ENCODE results near the gene IGF2BP3.
"Not testable (repeated sequence)": the region's sequence is repeated elsewhere in the genome, so short reads cannot be mapped to it uniquely, and the experiment has no call there.

IGF2BP3 gene

GRCh38 chr7:23470330-23471105, at the start of gene IGF2BP3:
Gene IGF2BP3 (minus strand): TSS chr7:23470491. CDS start chr7:23470110, 381 bp downstream.
- Mint-ChIP-seq H3K4me3 (peak within 1 kb of the TSS; percentile 77), H3K4me1 (ENCODE audit: low read depth) (peaks cover 52% of the 10 kb centered on the region), H3K36me3 (ENCODE audit: low read depth) (no peaks in the 10 kb centered on the region), H3K27ac (no peak within 1 kb of the TSS), H3K27me3 (peaks cover 83% of the 10 kb centered on the region), H3K9me3 (no peaks in the 10 kb centered on the region)
- intact Hi-C loops (cut with micrococcal nuclease) = loop anchor here (5.0 to 10.0 kb wide), 2 partner anchors 173 to 286 kb away; partner anchors contain the start of genes MALSU1 and NUP42

- peak overlapping the region; percentile 31 for H3K27ac Mint-ChIP-seq
- H3K4me3 Mint-ChIP-seq = no peak overlapping the region
- H3K36me3 Mint-ChIP-seq (ENCODE audit: low read depth) = peaks cover 100% of the 10 kb centered on the region
- intact Hi-C loops (cut with micrococcal nuclease) = no loop called here
- H3K27me3 Mint-ChIP-seq = no peaks in the 10 kb centered on the region
- no peaks in the 10 kb centered on the region for H3K9me3 Mint-ChIP-seq
- no peaks in the 10 kb centered on the region for H3K4me1 Mint-ChIP-seq (ENCODE audit: low read depth)
Measured at GRCh38 chr7:23514755-23515154, 44.5 kb upstream of the IGF2BP3 start.

DNA sequence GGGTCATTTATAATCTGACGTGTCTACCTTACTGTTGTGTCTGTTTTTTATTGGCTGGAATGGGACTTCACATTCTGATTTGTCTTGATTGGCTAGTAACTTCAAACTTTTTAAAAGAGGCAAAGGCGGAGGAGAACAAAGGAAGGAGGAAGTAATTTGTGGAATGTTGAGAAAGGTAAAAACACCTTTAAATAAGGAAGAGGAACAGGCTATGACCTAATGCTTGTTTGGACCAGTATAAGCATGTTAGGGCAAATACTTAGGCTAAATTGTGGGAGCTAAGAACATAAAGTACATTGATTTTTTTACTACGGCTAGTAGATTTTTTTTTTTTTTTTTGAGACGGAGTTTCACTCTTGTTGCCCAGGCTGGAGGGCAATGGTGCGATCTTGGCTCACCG, 43.5 kb upstream of the IGF2BP3 start:
- intact Hi-C loops (cut with micrococcal nuclease); H3K9me3 Mint-ChIP-seq; H3K27ac Mint-ChIP-seq; H3K4me1 Mint-ChIP-seq (ENCODE audit: low read depth); H3K4me3 Mint-ChIP-seq; H3K27me3 Mint-ChIP-seq: not testable (repeated sequence)
- peaks cover 100% of the 10 kb centered on the region for H3K36me3 Mint-ChIP-seq (ENCODE audit: low read depth)

GRCh38 chr7:23494009-23494408, 23.7 kb upstream of the IGF2BP3 start:
- Mint-ChIP-seq H3K27me3 (no peaks in the 10 kb centered on the region), H3K36me3 (ENCODE audit: low read depth) (peaks cover 10% of the 10 kb centered on the region), H3K4me3 (no peak overlapping the region), H3K27ac (no peak overlapping the region), H3K4me1 (ENCODE audit: low read depth) (peaks cover 7% of the 10 kb centered on the region), H3K9me3 (no peaks in the 10 kb centered on the region)
- intact Hi-C loops (cut with micrococcal nuclease) = no loop called here

DNA sequence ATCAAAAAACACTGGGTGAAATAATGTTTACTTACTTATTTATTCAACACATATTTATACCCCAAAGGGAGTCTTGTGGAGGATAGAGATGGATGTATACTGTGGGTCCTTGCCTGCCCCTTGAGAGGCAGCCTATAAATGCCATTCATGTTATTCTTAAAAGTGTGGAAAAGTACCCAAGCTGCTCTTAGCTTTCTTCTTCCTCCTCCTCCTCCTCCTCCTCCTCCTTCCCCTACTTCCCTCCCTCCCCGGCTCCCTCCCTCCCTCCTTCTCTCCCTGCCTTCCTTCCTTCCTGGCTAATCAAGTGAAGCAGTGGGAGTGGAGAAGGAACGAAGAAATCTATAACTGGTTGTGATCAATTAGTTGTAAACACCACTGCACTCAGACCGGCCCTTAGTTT, 21.2 kb upstream of the IGF2BP3 start:
- H3K36me3 Mint-ChIP-seq (ENCODE audit: low read depth) = peaks cover 10% of the 10 kb centered on the region
- peaks cover 7% of the 10 kb centered on the region for H3K4me1 Mint-ChIP-seq (ENCODE audit: low read depth)
- no peak overlapping the region for H3K4me3 Mint-ChIP-seq
- intact Hi-C loops (cut with micrococcal nuclease) = no loop called here
- peaks cover under 1% of the 10 kb centered on the region for H3K27me3 Mint-ChIP-seq
- no peaks in the 10 kb centered on the region for H3K9me3 Mint-ChIP-seq
- no peak overlapping the region for H3K27ac Mint-ChIP-seq

GRCh38 chr7:23490357-23491135, 20.3 kb upstream of the IGF2BP3 start:
- Mint-ChIP-seq H3K9me3 (no peaks in the 10 kb centered on the region), H3K27me3 (peaks cover 8% of the 10 kb centered on the region), H3K4me3 (peak overlapping the region; percentile 80), H3K36me3 (ENCODE audit: low read depth) (peaks cover 10% of the 10 kb centered on the region), H3K27ac (peak overlapping the region; percentile 85), H3K4me1 (ENCODE audit: low read depth) (peaks cover 7% of the 10 kb centered on the region)
- intact Hi-C loops (cut with micrococcal nuclease) = no loop called here

DNA sequence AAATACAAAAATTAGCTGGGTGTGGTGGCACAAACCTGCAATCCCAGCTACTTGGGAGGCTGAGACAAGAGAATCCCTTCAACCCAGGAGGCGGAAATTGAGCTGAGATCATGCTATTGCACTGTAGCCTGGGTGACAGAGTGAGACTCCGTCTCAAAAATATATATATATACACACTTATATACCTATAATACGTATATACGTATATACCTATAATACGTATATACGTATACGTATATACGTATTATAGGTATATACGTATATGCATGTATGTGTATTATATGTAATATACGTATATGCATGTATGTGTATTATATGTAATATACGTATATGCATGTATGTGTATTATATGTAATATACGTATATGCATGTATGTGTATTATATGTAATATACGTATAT, 18.4 kb upstream of the IGF2BP3 start:
- H3K4me1 Mint-ChIP-seq (ENCODE audit: low read depth); H3K9me3 Mint-ChIP-seq; H3K27ac Mint-ChIP-seq; intact Hi-C loops (cut with micrococcal nuclease); H3K36me3 Mint-ChIP-seq (ENCODE audit: low read depth); H3K4me3 Mint-ChIP-seq: not testable (repeated sequence)
- peaks cover 18% of the 10 kb centered on the region for H3K27me3 Mint-ChIP-seq

DNA sequence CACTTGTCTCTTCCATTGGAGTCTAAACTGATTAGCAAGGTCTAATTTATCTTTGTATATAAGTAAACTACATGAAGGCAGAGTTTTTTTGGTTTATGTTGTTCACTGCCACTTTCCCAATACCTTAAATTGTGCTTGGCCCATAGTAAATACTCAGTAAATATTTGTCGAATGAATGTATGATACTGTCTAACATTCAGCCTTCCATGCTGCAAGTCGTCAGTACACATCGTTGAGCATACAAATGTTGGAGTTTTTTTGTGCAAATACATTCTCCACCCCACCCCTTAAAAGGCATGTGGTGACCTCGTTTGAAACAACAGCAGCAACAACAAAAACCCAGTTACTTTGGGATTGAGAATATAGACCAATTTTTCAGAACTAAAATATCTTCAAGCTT, 17.4 kb upstream of the IGF2BP3 start:
- no peak overlapping the region for H3K4me3 Mint-ChIP-seq
- peaks cover 7% of the 10 kb centered on the region for H3K4me1 Mint-ChIP-seq (ENCODE audit: low read depth)
- peaks cover 10% of the 10 kb centered on the region for H3K36me3 Mint-ChIP-seq (ENCODE audit: low read depth)
- H3K9me3 Mint-ChIP-seq = no peaks in the 10 kb centered on the region
- H3K27me3 Mint-ChIP-seq = peaks cover 23% of the 10 kb centered on the region
- no peak overlapping the region for H3K27ac Mint-ChIP-seq
- intact Hi-C loops (cut with micrococcal nuclease) = no loop called here

DNA sequence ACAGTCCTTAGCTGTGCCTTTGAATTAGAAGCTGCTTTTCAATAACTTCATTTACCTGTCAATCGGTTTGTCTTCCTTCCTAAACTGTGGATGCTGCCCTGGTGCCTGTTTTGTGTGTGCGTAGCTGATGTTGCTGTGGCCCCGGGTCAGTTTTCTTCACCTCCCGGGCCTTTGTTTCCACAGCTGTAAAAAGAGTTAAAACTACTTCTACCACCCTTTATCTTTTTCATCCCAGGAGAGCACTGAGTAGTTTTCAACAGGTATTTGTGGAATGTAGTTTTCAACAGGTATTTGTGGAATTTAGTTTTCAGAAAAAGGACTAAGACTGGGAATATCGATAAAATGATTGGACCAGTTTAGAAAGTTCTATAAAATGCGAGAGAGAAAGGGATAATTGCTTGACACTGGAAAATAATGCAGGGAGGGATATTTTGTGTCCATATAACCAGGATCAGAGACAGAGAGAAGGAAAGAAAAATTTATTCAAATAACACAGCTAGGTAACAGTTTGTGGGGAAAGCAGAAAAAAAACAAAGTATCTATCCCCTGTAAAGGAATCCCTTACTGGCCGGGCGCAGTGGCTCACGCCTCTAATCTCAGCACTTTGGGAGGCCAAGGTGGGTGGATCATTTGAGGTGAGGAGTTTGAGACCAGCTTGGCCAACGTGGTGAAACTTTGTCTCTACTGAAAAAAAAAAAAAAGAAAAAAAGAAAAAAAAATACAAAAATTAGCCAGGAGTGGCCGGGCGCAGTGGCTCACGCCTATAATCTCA, 15.9 kb upstream of the IGF2BP3 start:
- intact Hi-C loops (cut with micrococcal nuclease) = no loop called here
- H3K4me3 Mint-ChIP-seq = no peak overlapping the region
- H3K36me3 Mint-ChIP-seq (ENCODE audit: low read depth) = peaks cover 8% of the 10 kb centered on the region
- no peaks in the 10 kb centered on the region for H3K9me3 Mint-ChIP-seq
- H3K4me1 Mint-ChIP-seq (ENCODE audit: low read depth) = peaks cover 7% of the 10 kb centered on the region
- H3K27ac Mint-ChIP-seq = no peak overlapping the region
- peaks cover 36% of the 10 kb centered on the region for H3K27me3 Mint-ChIP-seq

GRCh38 chr7:23482686-23483085, 12.4 kb upstream of the IGF2BP3 start:
- H3K36me3 Mint-ChIP-seq (ENCODE audit: low read depth) = no peaks in the 10 kb centered on the region
- no peaks in the 10 kb centered on the region for H3K4me1 Mint-ChIP-seq (ENCODE audit: low read depth)
- peaks cover 54% of the 10 kb centered on the region for H3K27me3 Mint-ChIP-seq
- intact Hi-C loops (cut with micrococcal nuclease) = no loop called here
- no peak overlapping the region for H3K27ac Mint-ChIP-seq
- no peak overlapping the region for H3K4me3 Mint-ChIP-seq
- no peaks in the 10 kb centered on the region for H3K9me3 Mint-ChIP-seq

- H3K27ac Mint-ChIP-seq = no peak overlapping the region
- no peaks in the 10 kb centered on the region for H3K9me3 Mint-ChIP-seq
- H3K4me3 Mint-ChIP-seq = no peak overlapping the region
- H3K4me1 Mint-ChIP-seq (ENCODE audit: low read depth) = peaks cover 11% of the 10 kb centered on the region
- no peaks in the 10 kb centered on the region for H3K36me3 Mint-ChIP-seq (ENCODE audit: low read depth)
- intact Hi-C loops (cut with micrococcal nuclease) = loop anchor here (5.0 to 10.0 kb wide), 2 partner anchors 54 to 293 kb away; partner anchors contain the start of genes NUP42 and TRA2A
- peaks cover 67% of the 10 kb centered on the region for H3K27me3 Mint-ChIP-seq
Measured at GRCh38 chr7:23477962-23478866, 7.9 kb upstream of the IGF2BP3 start.

DNA sequence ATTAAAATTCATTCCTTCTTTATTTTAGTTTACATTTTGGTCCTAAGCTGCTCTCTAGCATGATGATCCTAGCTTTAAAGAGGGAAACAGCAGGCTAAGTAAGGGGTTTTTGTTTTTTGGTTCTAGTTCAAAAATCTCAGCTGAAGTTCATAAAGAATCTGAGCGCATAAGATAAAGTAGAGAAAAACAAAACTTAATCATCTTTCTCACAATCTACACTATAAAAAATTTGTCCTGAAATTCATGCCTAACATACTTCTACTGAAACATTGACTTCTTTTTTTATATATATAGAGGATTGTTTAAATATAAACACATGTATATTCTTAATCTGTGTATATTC, 6.8 kb upstream of the IGF2BP3 start:
- H3K4me3 Mint-ChIP-seq = no peak overlapping the region
- H3K27me3 Mint-ChIP-seq = peaks cover 68% of the 10 kb centered on the region
- H3K9me3 Mint-ChIP-seq = no peaks in the 10 kb centered on the region
- intact Hi-C loops (cut with micrococcal nuclease) = loop anchor here (5.0 to 10.0 kb wide), 2 partner anchors 55 to 292 kb away; partner anchors contain the start of genes NUP42 and TRA2A
- H3K36me3 Mint-ChIP-seq (ENCODE audit: low read depth) = no peaks in the 10 kb centered on the region
- peaks cover 11% of the 10 kb centered on the region for H3K4me1 Mint-ChIP-seq (ENCODE audit: low read depth)
- no peak overlapping the region for H3K27ac Mint-ChIP-seq
